Measurements from ENCODE around the gene MCM7. TPM values are rescaled to one million over a fixed set of nuclear protein-coding genes. Genes with fewer than 3 reads are reported as not detected.

MCM7 gene
- total and polyA plus RNA-seq, 2 experiments from 2014 or later, result 49.6 to 61.3 TPM

- H3K9me3 ChIP-seq (ENCODE audit: low read depth), result no peaks in the 10 kb centered on the region
- H3K79me2 ChIP-seq (ENCODE audit: insufficient read depth), result peaks cover 17% of the 10 kb centered on the region
- no peak for DNase-seq
- no peaks in the 10 kb centered on the region for H3K27me3 ChIP-seq (replicated peaks; ENCODE audit: insufficient read depth)
- H2AFZ ChIP-seq, result no peak overlapping the region
- no peak overlapping the region for H3K4me2 ChIP-seq (ENCODE audit: unreplicated experiment)
- no peak overlapping the region for H3K4me3 ChIP-seq
- H3K36me3 ChIP-seq (ENCODE audit: low read depth), result no peaks in the 10 kb centered on the region; the same call in 1 of the 2 replicates
- no peak overlapping the region for H3K27ac ChIP-seq
- no peaks in the 10 kb centered on the region for H3K9me2 ChIP-seq (ENCODE audit: insufficient read depth)
- no peaks in the 10 kb centered on the region for H3F3A ChIP-seq (ENCODE audit: insufficient read depth)
- in situ Hi-C loops (cut with MboI), result no loop called here
- WGBS, 2 experiments (ENCODE audit: low coverage in 1 of 2, low lambda C conversion rate in 2 of 2, missing lambda C conversion rate in 2 of 2), result 95 to 96% methylated on average over 8 to 10 of the region's 10 CpGs
- TF ChIP-seq EZH2 (IDR thresholded peaks at IDR 0.05; ENCODE audit: insufficient read depth, poor library complexity, severe bottlenecking), result no peak
- no peak for TF ChIP-seq EZH2phosphoT487 (IDR thresholded peaks at IDR 0.05; ENCODE audit: insufficient read depth, low read depth)
- no peaks in the 10 kb centered on the region for H4K20me1 ChIP-seq (ENCODE audit: insufficient read depth)
- no peaks in the 10 kb centered on the region for H3K4me1 ChIP-seq (ENCODE audit: insufficient read depth)
- no peak overlapping the region for H3K9ac ChIP-seq
Observed at GRCh38 chr7:100057006-100057405, 44.2 kb downstream of the MCM7 start.

GRCh38 chr7:100053215-100053614, 48.0 kb downstream of the MCM7 start:
- TF ChIP-seq EZH2phosphoT487 (IDR thresholded peaks at IDR 0.05; ENCODE audit: insufficient read depth, low read depth) (no peak), EZH2 (IDR thresholded peaks at IDR 0.05; ENCODE audit: insufficient read depth, poor library complexity, severe bottlenecking) (no peak)
- Histone ChIP-seq H3K9me2 (ENCODE audit: insufficient read depth) (no peaks in the 10 kb centered on the region), H3K4me2 (ENCODE audit: unreplicated experiment) (no peak overlapping the region), H3K4me3 (no peak overlapping the region), H3K27me3 (replicated peaks; ENCODE audit: insufficient read depth) (no peaks in the 10 kb centered on the region), H3K9me3 (ENCODE audit: low read depth) (no peaks in the 10 kb centered on the region), H3K9ac (no peak overlapping the region), H3K4me1 (ENCODE audit: insufficient read depth) (no peaks in the 10 kb centered on the region), H3K27ac (peak overlapping the region; percentile 26; the same call in 1 of the 2 replicates), H3K79me2 (ENCODE audit: insufficient read depth) (peaks cover 33% of the 10 kb centered on the region), H4K20me1 (ENCODE audit: insufficient read depth) (no peaks in the 10 kb centered on the region), H3F3A (ENCODE audit: insufficient read depth) (0 out of 2 replicates have a peak, but pooled peaks cover 5% of the 10 kb centered on the region), H2AFZ (no peak overlapping the region), H3K36me3 (ENCODE audit: low read depth) (no peaks in the 10 kb centered on the region)
- in situ Hi-C loops (cut with MboI), result no loop called here
- peak; percentile 88 for DNase-seq
- WGBS, 2 experiments (ENCODE audit: low coverage in 1 of 2, low lambda C conversion rate in 2 of 2, missing lambda C conversion rate in 2 of 2), result 37 to 41% methylated on average over 3 of the region's 3 CpGs

- TF ChIP-seq EZH2 (IDR thresholded peaks at IDR 0.05; ENCODE audit: insufficient read depth, poor library complexity, severe bottlenecking) (no peak), EZH2phosphoT487 (IDR thresholded peaks at IDR 0.05; ENCODE audit: insufficient read depth, low read depth) (no peak)
- 84 to 89% methylated on average over 3 of the region's 3 CpGs for WGBS, 2 experiments (ENCODE audit: low coverage in 1 of 2, low lambda C conversion rate in 2 of 2, missing lambda C conversion rate in 2 of 2)
- Histone ChIP-seq H3K36me3 (ENCODE audit: low read depth) (no peaks in the 10 kb centered on the region), H3K4me1 (ENCODE audit: insufficient read depth) (no peaks in the 10 kb centered on the region), H2AFZ (no peak overlapping the region), H3K4me3 (no peak overlapping the region), H3K27ac (no peak overlapping the region), H3K27me3 (replicated peaks; ENCODE audit: insufficient read depth) (no peaks in the 10 kb centered on the region), H3K9me3 (ENCODE audit: low read depth) (no peaks in the 10 kb centered on the region), H3K9me2 (ENCODE audit: insufficient read depth) (no peaks in the 10 kb centered on the region), H3K9ac (no peak overlapping the region), H3K79me2 (ENCODE audit: insufficient read depth) (peaks cover 33% of the 10 kb centered on the region), H3K4me2 (ENCODE audit: unreplicated experiment) (no peak overlapping the region), H4K20me1 (ENCODE audit: insufficient read depth) (no peaks in the 10 kb centered on the region), H3F3A (ENCODE audit: insufficient read depth) (0 out of 2 replicates have a peak, but pooled peaks cover 8% of the 10 kb centered on the region)
- no peak for DNase-seq
- in situ Hi-C loops (cut with MboI), result no loop called here
Observed at GRCh38 chr7:100051611-100052010, 49.6 kb downstream of the MCM7 start.

- no peak for TF ChIP-seq EZH2phosphoT487 (IDR thresholded peaks at IDR 0.05; ENCODE audit: insufficient read depth, low read depth)
- no peak for TF ChIP-seq EZH2 (IDR thresholded peaks at IDR 0.05; ENCODE audit: insufficient read depth, poor library complexity, severe bottlenecking)
- Histone ChIP-seq H3F3A (ENCODE audit: insufficient read depth) (0 out of 2 replicates have a peak, but pooled peaks cover 8% of the 10 kb centered on the region), H3K4me1 (ENCODE audit: insufficient read depth) (no peaks in the 10 kb centered on the region), H3K27me3 (replicated peaks; ENCODE audit: insufficient read depth) (no peaks in the 10 kb centered on the region), H4K20me1 (ENCODE audit: insufficient read depth) (no peaks in the 10 kb centered on the region), H3K9me2 (ENCODE audit: insufficient read depth) (no peaks in the 10 kb centered on the region), H2AFZ (peak within 1 kb of the TSS; percentile 89), H3K79me2 (ENCODE audit: insufficient read depth) (peaks cover 33% of the 10 kb centered on the region), H3K9me3 (ENCODE audit: low read depth) (no peaks in the 10 kb centered on the region), H3K27ac (peak within 1 kb of the TSS; percentile 87), H3K36me3 (ENCODE audit: low read depth) (no peaks in the 10 kb centered on the region), H3K4me3 (peak within 1 kb of the TSS; percentile 91), H3K4me2 (ENCODE audit: unreplicated experiment) (peak within 1 kb of the TSS; percentile 94), H3K9ac (peak within 1 kb of the TSS; percentile 87)
- in situ Hi-C loops (cut with MboI), result no loop called here
- DNase-seq, result peak; percentile 93
- WGBS, 2 experiments (ENCODE audit: low coverage in 1 of 2, low lambda C conversion rate in 2 of 2, missing lambda C conversion rate in 2 of 2), result 6% methylated on average over 46 of the region's 47 CpGs
Observed at GRCh38 chr7:100049441-100050291, 51.5 kb downstream of the MCM7 start, which contains the start of gene ZSCAN21. Gene ZSCAN21, plus strand, starts transcription at chr7:100049774. Its CDS starts 7,233 bp downstream, at chr7:100057007.

Data from GM23248 (cell line).